Aorta (tissue), 4 donors: ENCODE measurements around the gene GBA3. TPM values are rescaled to one million over a fixed set of nuclear protein-coding genes. Genes with fewer than 3 reads are reported as not detected.

Experiments used
- polyA plus RNA-seq, 2 donors: library from polyadenylated mRNA; stranded (reverse); fragments of 200-250 nt; gene quantifications; one replicate each; pipeline ENCODE4 v1.2.3, GENCODE V29; 2013
- total RNA-seq, 2 donors: library from RNA; stranded (reverse); fragmentation: NEBNext Ultra II Directional; extraction: Animal tissue kit (Norgen Biotek cat#: 25700); gene quantifications; one replicate each; pipeline ENCODE4 v1.2.1, GENCODE V29; 2021
- donor health status: healthy with polysubstance abuse.
- donor health status: Bipolar disorder and iron deficiency.
- donor health status: DM: no; HTN: no; CAD: no.
- donor health status: DM: yes; HTN: yes; CAD: no.

Gene GBA3
- total and polyA plus RNA-seq, 4 donors = 59.6 TPM; not detected in 3

Other genes starting within 250 kb of the GBA3 start
- 10 to 100 TPM; 15.2 to 22.5 TPM for gene ADGRA3, start 176.9 kb upstream of the GBA3 start, total RNA-seq
- gene ADGRA3, start 176.9 kb upstream of the GBA3 start, polyA plus RNA-seq = 10 to 100 TPM in 1 of 2 donors, 1 to 10 TPM in 1; 6.6 to 13.1 TPM